GM19023 (cell line): Measurements from ENCODE around the gene ATP9A.
"Not testable (repeated sequence)": the region's sequence is repeated elsewhere in the genome, so short reads cannot be mapped to it uniquely, and the experiment has no call there.

ENCODE experiments used
- ATAC-seq: cut with Tn5 transposase; IDR thresholded peaks from one replicate; pipeline ENCODE4 v1.9.1; 2021; ENCODE audit warnings: mild to moderate bottlenecking, moderate library complexity; ENCODE audit not compliant: unreplicated experiment

The ATP9A gene

DNA sequence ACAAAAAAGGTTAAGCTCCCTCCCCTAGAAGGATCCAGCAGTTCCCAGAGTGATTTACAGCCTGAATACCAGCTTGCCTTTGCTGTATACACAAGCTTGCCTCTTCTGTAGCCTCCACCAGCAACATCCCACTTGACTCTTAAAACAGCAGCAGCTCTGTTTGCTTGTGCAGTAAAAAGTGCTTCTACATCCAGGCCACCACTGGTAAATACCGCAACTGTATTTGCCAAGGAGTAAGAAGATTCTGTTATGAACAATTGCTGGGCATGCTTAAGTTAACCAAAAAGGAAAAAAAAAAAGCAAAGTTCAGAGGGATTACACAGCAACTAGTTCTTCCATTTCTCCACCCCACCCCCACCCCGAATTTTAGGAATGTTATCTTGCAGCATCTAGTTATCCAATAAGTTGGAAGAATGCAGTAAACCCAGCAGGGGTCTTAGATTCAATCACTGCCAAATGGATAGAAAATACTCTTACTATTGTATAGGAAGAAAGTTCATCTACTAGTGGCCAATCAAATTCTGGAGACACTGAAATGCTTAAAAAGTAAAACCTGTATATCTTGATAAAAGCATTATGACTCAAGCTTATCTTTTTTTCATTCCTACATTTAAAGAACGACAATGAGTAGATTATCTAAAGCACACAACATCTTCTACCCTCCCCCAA is 29.3 kb upstream of the ATP9A start:
- ATAC-seq = no peak

DNA sequence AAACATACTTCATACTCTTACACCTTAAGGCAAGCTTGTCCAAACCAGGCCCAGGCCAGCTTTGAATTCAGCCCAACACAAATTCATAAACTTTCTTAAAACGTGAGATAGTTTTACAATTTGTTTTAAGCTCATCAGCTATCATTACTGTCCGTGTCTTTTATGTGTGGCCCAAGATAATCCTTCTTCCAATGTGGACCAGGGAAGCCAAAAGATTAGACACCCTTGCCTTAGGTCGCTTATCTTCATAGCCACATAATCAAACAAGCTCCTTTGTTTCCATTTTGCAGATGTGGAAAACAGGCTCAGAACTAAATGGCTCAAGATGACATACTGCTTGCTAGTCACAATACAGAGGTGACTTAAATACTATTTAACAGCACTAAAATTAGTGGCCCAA is 28.1 kb upstream of the ATP9A start:
- ATAC-seq = no peak

- no peak for ATAC-seq
These were observed 24.8 kb upstream of the ATP9A start for GRCh38 chr20:51792960-51793359.

DNA sequence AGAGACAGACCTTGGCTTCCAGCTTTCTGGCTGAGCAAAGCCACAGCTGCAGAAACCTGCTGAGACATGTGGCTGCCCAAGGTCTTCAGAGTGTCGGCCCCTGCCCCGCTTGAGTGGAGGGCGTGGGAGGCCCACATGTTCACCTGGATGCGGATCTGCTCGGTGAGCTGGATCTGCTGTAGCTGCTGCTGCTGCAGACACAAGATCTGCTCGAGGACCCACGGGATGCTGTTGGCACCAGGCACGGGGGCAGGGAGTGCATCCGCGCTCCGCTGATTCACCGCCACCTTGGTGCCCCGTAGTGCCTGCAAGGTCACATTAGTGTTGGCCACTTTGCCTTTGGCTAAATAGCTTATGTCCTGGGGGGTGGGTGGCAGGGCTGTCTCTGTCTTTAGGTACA is 23.4 kb upstream of the ATP9A start:
- ATAC-seq = no peak

- no peak for ATAC-seq
These were observed 22.1 kb upstream of the ATP9A start for GRCh38 chr20:51790256-51790655.

DNA sequence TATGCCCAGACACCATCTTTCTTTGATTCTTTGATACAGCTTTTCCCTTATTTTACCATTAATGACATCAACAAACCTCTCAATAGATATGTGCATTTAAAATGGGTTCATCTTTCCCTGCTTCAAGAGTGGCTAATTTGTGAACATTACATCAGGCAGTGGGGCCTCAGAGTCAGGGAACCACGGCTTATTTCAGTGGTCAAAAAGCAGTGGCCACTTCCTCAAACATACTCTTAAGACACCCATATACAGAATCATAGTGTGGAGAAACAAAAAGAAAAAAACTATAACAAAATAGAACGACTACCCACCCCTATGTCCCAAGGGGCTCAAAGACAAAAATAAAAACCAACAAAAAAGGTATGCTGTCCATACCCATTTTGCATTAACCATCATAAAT is 21.2 kb upstream of the ATP9A start:
- no peak for ATAC-seq

GRCh38 chr20:51788822-51789221 is 20.6 kb upstream of the ATP9A start:
- no peak for ATAC-seq

GRCh38 chr20:51784299-51784698 is 16.1 kb upstream of the ATP9A start:
- ATAC-seq = no peak

GRCh38 chr20:51778229-51778759 is 10.1 kb upstream of the ATP9A start:
- ATAC-seq = not testable (repeated sequence)

DNA sequence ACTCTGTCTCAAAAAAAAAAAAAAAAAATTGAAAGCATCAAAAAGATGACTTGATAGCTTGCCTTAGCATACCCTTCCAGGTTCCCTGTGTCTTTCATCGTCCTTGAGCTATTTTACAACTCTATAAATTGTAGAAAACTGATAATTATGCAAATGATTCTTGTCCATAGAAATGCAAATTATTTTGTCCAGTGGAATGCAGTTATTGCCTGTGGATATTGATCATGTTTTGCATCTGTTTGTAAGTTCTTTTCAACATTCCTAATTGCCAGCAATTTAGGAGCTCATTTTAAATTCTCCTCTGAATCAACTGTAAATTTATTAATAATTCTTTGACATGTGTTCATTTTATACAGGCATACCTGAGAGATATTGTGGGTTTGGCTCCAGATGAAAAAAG is 7.1 kb upstream of the ATP9A start:
- no peak for ATAC-seq

GRCh38 chr20:51772236-51772635 is 4.0 kb upstream of the ATP9A start:
- ATAC-seq = no peak

GRCh38 chr20:51769976-51770615 is 1.9 kb upstream of the ATP9A start:
- no peak for ATAC-seq

GRCh38 chr20:51768759-51769517 is 748 bp upstream of the ATP9A start:
- no peak for ATAC-seq

DNA sequence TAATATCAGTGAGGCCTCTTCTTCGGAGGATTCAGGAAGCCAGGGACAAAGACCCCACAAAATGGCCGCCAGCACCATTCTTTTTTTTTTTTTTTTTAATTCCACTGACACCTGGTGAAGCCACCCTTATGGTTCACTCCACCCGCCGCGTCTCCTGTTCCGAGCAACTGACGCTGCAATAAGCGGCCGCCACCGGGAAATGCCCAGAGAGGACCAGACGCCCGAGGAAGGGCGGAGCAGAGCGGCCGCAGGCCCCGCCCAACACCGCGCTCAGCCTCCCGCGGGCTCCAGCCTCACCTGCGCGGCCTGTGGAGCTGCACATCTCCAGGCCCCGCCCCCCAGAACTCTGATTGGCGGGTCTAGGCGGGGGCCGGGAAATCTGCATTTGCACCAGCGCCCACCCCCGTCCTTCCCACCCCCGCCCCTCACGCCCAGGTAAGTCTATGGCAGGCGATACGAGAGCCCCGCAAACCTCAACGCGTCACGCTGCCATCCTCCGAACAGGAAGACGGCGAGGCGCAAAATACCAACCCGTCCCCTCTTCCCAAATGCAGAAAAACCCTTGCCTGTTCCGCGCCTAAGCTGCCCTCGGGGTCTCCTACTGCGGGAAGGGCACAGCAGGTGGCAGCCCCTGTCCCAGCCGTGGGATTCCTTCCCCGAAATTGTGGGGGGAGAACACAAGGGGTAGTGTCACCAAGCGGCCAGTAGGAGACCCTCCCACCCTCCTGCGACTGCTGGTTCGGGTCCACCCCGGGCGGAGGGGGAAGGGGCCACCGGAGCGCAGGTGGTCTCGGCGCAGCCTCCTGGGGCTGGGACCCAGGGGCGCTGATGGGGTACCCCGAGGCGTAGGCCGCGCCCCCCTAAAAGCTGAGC is 960 bp downstream of the ATP9A start:
- ATAC-seq = no peak

DNA sequence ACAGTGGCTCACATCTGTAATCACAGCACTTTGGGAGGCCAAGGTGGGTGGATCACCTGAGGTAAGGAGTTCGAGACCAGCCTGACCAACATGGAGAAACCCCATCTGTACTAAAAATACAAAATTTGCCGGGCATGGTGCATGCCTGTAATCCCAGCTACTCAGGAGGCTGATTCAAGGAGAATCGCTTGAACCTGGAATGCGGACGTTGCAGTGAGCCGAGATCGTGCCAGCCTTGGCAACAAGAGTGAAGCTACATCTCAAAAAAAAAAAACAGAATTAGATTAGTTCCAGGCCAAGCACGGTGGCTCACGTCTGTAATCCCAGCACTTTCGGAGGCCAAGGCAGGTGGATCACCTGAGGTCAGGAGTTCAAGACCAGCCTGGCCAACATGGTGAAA is 2.8 kb downstream of the ATP9A start:
- ATAC-seq = not testable (repeated sequence)

GRCh38 chr20:51763965-51764602 is 4.1 kb downstream of the ATP9A start:
- no peak for ATAC-seq

GRCh38 chr20:51760905-51761546 is 7.2 kb downstream of the ATP9A start:
- no peak for ATAC-seq

DNA sequence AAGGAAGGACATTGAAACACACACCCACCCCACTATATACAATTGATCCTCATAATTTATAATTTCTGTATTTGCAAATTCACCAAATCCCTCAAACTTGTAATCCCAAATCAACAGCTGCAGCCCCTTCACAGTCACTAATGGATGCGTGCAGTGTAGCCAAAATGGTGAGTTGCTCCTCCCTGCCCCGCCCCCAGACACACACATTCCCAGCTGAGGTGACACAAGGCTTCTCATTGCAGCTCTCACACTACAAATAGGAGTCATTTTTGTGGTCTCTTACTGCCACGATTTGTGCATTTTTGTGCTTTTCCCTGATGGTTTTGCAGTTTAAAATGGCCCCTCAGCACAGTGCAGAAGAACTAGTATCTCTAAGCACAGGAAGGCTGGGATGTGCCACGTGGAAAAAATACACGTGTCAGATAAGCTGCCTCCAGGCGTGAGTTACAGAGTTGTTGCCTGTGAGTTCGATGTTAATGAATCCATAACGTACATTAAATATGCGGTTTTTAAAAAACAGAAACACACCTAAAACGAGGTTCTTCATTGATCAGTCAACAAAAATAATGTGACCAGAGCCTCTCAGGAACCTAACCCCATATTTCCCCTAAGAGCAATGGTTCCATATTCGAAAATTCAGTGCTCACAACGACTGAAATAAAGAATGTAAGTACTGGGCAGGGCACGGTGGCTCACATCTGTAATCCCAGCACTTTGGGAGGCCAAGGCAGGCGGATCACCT is 8.2 kb downstream of the ATP9A start:
- ATAC-seq = no peak

GRCh38 chr20:51758978-51759544 is 9.1 kb downstream of the ATP9A start:
- ATAC-seq = no peak
